GM21515 (cell line): ENCODE results near the gene MICU1.
A peak's percentile ranks its signal among the peaks of the same experiment; 100 is the strongest.
"Not testable (repeated sequence)": the region's sequence is repeated elsewhere in the genome, so short reads cannot be mapped to it uniquely, and the experiment has no call there.

ENCODE experiments used
- ATAC-seq: cut with Tn5 transposase; IDR thresholded peaks from one replicate; pipeline ENCODE4 v1.9.1; 2021; ENCODE audit not compliant: unreplicated experiment

MICU1 gene

GRCh38 chr10:72333112-72334015, 292.5 kb downstream of the MICU1 start:
- ATAC-seq, result no peak

DNA sequence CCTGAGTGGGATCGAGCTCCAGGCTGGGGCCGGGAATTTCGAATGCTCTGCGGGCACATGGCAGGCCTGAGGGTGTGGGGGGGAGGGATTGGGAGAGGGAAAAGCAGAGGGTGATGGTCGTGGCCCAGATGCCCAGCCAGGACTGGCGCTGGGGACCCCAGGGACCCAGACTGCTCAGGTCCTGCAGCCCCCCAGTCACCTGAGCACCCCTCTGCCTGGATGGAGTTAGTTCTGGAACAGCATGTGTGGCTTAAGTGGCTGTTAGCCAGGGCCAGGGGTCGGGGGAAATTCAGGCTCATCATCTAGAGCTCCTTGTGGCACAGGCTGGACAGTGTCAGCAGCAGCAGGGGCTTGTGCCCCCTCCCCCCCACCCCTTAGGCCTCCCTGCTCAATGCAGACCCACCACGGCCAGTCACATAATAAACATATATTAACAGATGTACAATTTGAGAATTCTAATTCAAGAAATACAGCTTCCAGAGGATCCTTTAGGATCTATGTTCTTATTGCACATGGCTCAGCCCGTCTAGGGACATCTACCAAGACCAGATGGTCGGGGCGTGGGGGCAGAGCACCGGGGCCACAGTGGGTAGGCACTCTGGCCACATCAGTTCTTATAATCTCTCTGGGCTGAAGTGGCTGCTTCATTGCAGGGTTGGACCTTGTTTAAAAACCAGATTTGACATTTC, 293.3 kb downstream of the MICU1 start:
- ATAC-seq, result no peak

DNA sequence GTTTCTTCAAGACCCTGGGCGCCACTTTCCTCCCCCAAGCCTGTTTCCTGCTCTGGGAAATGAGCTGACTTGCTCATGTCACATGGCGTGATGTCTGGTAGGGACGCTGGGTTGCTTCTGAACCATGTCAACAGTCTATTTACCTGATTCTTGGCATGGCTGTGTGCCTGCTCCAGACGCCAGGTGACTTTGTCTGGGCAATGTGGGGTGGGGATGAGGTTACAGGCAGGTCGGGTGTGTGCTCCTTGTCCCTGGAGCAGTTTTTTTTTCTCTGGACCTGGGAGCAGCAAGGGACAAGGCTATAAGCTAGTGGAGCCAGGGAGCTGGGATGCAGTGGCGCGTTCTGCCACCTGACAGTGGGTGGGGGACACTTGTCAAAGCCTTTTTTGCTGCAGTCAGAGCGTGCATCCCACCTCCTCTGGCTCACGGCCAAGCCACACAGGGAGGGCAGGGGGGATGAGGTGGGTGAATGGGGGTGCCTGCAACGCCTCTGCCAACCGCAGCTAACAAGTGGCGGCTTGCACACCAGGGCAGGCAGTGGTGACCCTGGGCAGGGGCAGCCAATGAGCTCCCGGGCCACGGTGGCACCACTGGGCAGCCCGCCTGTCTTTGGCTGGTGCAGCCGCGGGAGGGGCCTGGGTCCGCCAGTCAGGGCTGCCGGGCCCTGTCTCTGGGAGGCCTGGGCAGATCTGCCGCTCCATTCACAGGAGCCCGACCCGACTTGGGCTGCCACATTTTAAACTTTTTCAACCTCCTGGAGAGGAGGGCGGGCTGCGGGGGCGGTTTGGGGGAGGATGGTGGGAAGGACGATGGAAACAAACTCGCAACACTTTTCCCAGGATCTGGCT, 294.1 kb downstream of the MICU1 start:
- no peak for ATAC-seq

GRCh38 chr10:72330069-72330426, 295.8 kb downstream of the MICU1 start:
- ATAC-seq, result no peak

DNA sequence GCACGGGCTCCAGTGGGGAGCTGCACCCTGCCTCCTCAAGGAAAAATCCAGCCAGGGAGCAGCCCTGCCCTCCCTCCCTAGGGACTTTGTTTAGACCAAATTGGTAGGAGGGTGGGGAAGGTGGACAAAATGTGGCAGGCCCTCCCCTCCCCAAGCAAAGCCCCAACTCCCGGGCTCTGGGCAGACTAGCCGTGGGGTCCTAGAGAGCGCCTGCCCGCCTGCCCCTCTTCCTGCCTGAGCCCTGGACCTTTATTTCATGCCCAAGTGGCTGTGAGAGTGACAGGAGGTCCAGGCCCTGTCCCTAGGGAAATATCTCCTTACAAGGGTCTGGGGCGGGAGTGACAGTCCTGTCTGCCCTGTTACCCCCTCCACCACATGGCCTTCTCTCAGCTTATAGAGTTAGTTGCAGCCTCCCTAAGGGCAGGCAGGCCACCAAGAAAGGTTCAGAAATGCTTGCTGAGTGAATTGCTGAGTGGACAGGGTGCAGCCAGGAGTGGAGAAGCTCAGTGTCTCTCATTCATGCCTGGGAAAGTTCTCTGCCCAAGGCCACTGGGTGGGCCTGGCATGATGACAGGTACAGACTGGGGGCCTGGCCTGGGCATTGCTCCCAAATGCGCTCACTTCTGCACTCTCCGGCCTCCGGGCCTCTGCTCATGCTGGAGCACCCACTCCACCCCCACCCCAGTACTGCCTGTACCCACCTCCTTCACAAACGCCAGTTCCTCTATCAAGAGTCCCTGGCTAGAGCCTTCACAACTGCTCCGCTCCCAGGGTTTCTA, 296.4 kb downstream of the MICU1 start:
- ATAC-seq, result no peak

DNA sequence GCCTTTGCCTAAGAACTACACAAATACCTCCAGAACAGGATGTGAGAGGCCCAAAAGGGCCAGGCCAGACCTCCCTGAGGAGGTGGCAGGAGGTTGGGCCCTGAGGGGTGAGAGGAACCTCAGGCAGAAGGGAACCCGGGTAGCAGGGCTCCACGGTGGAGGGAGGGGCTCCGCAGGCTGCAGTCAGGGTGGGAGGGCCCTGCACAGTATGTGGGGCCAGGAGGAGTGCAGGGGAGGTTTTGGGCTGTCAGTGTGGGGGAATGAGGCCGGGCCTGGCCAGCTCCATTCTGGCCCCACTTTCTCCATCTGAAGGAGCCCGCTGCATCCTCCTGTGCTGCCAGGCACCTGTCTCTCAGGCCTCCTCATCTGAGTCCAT, 297.1 kb downstream of the MICU1 start:
- no peak for ATAC-seq

DNA sequence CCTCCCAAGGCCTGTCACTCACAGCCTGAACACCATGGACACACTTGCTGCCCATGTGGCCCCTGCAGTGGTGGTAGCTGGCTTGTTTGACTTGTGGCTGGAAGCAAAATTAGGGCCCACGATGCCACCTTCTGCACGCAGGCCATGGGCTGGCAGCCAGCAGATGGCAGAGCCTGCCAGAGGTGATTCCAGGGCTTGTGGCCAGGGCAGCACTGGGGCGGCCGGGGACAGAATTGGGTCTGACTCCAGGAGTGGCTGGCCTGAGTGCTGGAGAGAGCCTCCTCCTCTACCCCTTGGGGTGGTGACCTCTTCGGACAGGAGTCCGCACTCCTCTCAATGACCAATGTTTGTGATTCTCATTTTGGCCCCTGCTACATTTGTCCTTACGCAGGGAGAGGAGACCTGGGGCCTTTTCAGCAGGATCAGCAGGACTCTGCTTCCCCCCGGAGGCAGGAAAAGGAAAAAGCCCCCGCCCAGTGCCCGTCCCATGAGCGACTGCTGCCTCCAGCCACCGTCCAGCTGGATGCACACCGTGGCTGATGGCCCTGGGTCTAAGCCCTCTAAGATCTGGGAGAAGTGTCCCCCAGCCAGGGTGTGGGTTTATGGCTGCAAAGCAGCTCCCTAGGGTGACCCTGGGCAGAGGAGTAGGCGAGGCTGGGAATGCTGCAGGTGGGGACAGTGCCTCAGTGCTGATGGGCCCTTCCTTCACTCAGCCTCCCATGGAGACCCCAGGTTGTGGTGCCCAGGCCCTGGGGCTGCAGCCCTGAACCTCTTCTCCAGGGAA, 297.6 kb downstream of the MICU1 start:
- ATAC-seq, result no peak

- ATAC-seq, result not testable (repeated sequence)
Observed at GRCh38 chr10:72326665-72327603, 298.9 kb downstream of the MICU1 start.

DNA sequence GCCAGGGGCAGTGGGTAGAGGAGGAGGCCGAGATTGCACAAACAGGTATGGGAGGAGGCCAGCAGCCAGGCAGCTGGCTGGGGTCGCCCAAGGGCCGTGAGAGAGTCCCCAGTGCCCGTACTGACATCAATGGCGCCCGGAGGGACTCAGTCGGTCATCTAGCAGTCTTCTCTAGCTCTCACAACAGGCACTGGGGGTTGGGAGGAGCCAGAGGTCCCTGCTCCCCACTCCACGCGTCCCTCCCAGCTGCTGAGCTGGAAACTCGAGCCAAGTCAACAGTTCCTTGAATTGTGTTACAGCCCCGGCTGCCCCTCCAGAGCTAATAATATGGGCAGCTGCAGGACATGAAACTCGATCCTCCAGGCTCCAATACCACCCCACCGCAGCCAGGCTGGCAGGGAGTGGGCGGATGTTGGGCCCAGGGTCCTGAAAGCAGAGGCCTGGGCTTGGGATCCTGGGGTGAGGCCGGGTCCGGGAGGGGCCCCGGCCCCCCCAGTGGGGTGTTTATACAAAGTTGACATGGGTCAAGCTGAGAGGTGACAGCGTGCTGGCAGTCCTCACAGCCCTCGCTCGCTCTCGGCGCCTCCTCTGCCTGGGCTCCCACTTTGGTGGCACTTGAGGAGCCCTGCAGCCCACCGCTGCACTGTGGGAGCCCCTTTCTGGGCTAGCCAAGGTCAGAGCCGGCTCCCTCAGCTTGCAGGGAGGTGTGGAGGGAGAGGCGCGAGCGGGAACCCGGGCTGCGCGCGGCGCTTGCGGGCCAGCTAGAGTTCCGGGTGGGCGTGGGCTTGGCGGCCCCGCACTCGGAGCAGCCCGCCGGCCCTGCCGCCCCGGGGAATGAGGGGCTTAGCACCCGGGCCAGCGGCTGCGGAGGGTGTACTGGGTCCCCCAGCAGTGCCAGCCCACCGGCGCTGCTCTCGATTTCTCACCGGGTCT, 300.4 kb downstream of the MICU1 start:
- not testable (repeated sequence) for ATAC-seq

- no peak for ATAC-seq
Observed at GRCh38 chr10:72323771-72324191, 302.1 kb downstream of the MICU1 start.

DNA sequence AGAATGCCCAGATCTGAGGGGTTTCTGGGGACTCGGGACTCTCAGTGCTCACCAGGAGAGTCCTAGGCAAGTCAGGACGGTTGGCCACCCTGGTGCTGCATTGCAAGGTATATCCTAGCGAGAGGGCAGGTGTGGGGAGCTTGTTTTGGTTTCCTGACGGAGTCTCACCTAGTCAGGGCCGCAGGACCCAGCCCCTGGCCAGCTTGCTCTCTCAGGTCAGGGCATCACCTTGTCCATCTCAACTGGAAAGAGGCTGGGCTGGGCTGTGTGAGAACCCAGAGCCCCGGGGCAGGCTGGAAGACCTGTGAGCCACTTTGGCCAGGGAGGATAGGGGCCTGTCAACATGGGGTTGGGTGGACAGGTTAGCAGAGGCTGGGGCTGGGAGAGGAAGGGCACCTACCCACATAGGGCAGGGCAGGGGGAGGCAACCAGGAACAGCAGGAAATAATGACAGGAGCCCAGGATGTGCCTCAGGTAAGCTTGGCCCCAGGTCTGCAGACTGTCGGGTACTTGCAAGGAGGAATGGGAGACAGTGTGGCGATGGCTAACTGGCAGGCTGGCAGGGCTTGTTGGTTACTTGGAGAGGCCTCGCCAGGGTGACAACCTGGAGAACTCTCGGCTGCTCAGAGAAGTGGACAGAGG, 302.6 kb downstream of the MICU1 start:
- no peak for ATAC-seq

DNA sequence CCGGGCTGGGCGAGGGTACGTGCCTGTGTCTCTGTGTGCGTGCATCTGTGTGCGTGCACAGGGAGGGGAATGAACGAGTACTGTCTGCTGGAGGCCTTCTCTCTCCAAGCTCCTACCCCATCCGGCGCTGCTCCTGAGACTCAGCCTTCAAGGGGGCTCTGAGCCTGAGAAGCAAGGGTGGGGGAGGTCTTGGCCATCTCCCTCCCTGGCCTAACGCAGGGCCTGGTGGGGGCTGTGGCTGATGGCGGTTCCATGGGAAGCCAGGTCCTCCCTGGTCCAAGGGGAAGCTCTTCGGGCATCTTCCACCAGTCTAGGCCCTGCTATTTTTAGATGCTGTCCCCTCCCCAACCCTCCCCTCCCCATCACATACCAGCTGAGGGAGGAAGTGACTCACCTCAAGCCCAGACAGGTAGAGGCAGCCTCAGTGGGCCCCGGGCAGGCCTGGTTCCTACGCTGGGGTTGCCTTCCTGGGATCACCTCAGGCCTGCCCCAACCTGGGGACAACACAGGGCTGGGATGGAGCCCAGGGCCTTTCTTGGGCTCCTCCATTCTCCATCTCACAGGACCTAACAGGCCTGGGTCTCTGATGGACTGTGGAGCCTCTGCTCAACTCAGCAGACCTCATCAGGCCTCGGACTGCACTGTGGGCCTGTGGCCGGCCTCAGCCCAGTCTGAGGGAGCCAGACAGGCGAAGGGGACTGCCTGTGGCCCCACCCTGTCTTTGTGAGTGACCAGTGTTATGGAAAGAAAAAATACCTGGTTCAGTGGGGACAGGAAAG, 303.4 kb downstream of the MICU1 start:
- ATAC-seq, result no peak

DNA sequence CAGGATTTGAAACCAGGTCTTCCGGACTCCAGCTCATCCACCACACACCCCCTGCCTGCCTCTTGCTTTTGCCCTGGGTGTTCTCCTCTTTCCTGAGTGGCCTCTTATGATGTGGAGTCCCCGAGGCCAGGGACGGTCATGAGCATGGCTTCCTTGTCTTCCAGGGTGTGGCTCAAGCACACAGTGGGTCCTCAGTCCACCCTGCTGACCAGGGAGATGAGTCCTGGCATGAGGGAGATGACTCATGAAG, 303.9 kb downstream of the MICU1 start:
- no peak for ATAC-seq

GRCh38 chr10:72321248-72322029, 304.4 kb downstream of the MICU1 start:
- no peak for ATAC-seq

- ATAC-seq, result peak; percentile 49
Observed at GRCh38 chr10:72320676-72321247, 305.1 kb downstream of the MICU1 start.
